ENCODE results near the gene NEURL1B. TPM values are rescaled to one million over a fixed set of nuclear protein-coding genes. Genes with fewer than 3 reads are reported as not detected.
A peak's percentile ranks its signal among the peaks of the same experiment; 100 is the strongest.
"Not testable (repeated sequence)": the region's sequence is repeated elsewhere in the genome, so short reads cannot be mapped to it uniquely, and the experiment has no call there.

Gene NEURL1B
- total and polyA plus RNA-seq, 4 donors = 1.9 to 65.8 (median 24.8) TPM

DNA sequence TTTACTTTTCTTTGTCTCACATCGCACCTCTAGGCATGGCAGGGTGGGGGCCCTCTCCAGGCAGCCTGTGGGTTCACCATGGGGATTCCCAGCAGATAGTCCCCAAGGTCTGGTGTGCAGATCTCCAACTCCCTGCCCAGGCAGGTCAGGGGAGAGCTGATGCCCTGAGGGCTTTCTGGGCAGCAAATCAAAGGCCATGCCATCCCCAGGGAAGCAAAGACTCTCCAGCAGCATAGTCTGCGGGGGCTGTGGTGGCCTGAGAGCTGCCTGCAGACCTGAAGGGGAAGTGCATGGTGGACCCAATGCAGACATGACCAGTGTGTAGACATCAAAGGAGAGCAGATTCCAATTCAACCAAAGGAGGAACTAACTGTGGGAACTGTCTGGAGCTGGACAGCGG is 7.7 kb downstream of the NEURL1B start:
- ATAC-seq (ENCODE audit: low FRiP score) (no peak), DNase-seq (peak; percentile 18 to 39)
- H3K9me3 ChIP-seq (ENCODE audit: control insufficient read depth, low read length) = no peaks in the 10 kb centered on the region
- no peaks in the 10 kb centered on the region for H3K27me3 ChIP-seq (ENCODE audit: control insufficient read depth in 1 of 2, insufficient read depth in 2 of 2, low read length in 1 of 2)
- intact Hi-C loops (cut with DNase I) = no loop called here
- WGBS, 2 donors = 88 to 91% methylated on average over 3 of the region's 3 CpGs
- H3K27ac ChIP-seq (ENCODE audit: low read depth in 1 of 2, low read length in 2 of 2) = no peak overlapping the region
- no peaks in the 10 kb centered on the region for H3K36me3 ChIP-seq (ENCODE audit: control insufficient read depth in 1 of 2, insufficient read depth in 2 of 2, low read length in 1 of 2)
- no peaks in the 10 kb centered on the region for H3K4me1 ChIP-seq (ENCODE audit: control insufficient read depth in 1 of 2, insufficient read depth in 2 of 2, low read length in 2 of 2)
- H3K4me3 ChIP-seq (ENCODE audit: low read length in 2 of 2) = no peak overlapping the region

DNA sequence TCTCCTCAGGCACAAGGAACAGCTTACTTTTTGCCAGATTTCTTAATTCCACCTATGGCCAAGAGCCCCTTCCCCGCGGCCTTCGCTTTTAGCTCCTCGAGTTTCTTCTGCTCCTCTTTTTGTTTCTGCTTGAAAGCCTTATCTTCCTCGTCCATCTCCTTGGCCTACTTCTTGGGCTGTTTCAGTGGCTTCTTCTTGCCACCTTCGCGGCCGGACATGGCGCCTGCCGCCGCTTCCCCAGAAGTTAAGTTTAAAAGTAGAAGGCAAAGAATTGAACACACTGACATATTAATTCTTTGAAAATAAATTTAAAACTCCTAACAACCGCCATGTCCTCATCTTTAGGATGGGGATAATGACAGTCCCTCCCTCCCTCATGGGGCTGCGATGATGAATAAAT is 15.4 kb downstream of the NEURL1B start:
- DNase-seq = peak; percentile 9 to 54
- H3K27ac ChIP-seq (ENCODE audit: low read depth in 1 of 2, low read length in 2 of 2); H3K9me3 ChIP-seq (ENCODE audit: control insufficient read depth, low read length); H3K36me3 ChIP-seq (ENCODE audit: control insufficient read depth in 1 of 2, insufficient read depth in 2 of 2, low read length in 1 of 2); H3K4me1 ChIP-seq (ENCODE audit: control insufficient read depth in 1 of 2, insufficient read depth in 2 of 2, low read length in 2 of 2); H3K4me3 ChIP-seq (ENCODE audit: low read length in 2 of 2); H3K27me3 ChIP-seq (ENCODE audit: control insufficient read depth in 1 of 2, insufficient read depth in 2 of 2, low read length in 1 of 2); ATAC-seq (ENCODE audit: low FRiP score); intact Hi-C loops (cut with DNase I): not testable (repeated sequence)
- WGBS, 2 donors = 98% methylated on average over 13 of the region's 13 CpGs

DNA sequence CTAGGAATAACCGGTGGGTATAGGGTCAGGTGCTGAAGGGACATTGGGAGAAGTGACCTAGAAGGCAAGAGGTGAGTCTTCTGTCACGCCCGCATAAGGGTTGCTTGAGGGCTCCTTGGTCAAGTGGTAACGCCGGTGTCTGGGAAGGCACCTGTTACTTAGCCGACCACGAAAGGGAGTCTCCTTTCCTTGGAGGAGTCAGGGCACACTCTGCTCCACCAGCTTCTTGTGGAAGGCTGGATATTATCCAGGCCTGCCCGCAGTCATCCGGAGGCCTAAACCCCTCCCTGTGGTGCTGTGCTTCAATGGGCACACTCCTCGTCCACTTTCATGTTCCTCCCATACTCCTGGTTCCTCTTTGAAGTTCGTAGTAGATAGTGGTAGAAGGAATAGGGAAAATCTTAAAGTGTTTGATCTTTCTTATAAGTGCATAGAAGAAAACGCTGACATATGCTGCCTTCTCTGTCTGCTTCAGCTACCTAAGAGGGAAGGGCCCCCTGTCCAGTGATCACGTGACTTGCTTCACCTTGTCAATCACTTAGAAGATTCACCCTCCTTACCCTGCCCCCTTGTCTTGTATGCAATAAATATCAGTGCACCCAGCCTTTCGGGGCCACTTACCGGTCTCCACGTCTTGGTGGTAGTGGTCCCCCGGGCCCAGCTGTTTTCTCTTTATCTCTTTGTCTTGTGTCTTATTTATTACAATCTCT is 16.6 kb downstream of the NEURL1B start:
- 89 to 95% methylated on average over 17 of the region's 17 CpGs for WGBS, 2 donors
- ATAC-seq (ENCODE audit: low FRiP score); intact Hi-C loops (cut with DNase I); H3K4me1 ChIP-seq (ENCODE audit: control insufficient read depth in 1 of 2, insufficient read depth in 2 of 2, low read length in 2 of 2); H3K9me3 ChIP-seq (ENCODE audit: control insufficient read depth, low read length); H3K36me3 ChIP-seq (ENCODE audit: control insufficient read depth in 1 of 2, insufficient read depth in 2 of 2, low read length in 1 of 2); H3K27ac ChIP-seq (ENCODE audit: low read depth in 1 of 2, low read length in 2 of 2); H3K27me3 ChIP-seq (ENCODE audit: control insufficient read depth in 1 of 2, insufficient read depth in 2 of 2, low read length in 1 of 2); H3K4me3 ChIP-seq (ENCODE audit: low read length in 2 of 2): not testable (repeated sequence)
- DNase-seq = peak in 1 of 2 donors; percentile 22

GRCh38 chr5:172658391-172658790 is 17.3 kb downstream of the NEURL1B start:
- no peak overlapping the region for H3K4me3 ChIP-seq (ENCODE audit: low read length in 2 of 2)
- DNase-seq = peak in 1 of 2 donors; percentile 51
- intact Hi-C loops (cut with DNase I) = no loop called here
- WGBS, 2 donors = 84 to 89% methylated on average over 8 of the region's 8 CpGs
- no peaks in the 10 kb centered on the region for H3K9me3 ChIP-seq (ENCODE audit: control insufficient read depth, low read length)
- no peaks in the 10 kb centered on the region for H3K27me3 ChIP-seq (ENCODE audit: control insufficient read depth in 1 of 2, insufficient read depth in 2 of 2, low read length in 1 of 2)
- no peak for ATAC-seq (ENCODE audit: low FRiP score)
- peak overlapping the region in 1 of 2 donors; percentile 45 for H3K27ac ChIP-seq (ENCODE audit: low read depth in 1 of 2, low read length in 2 of 2)
- H3K36me3 ChIP-seq (ENCODE audit: control insufficient read depth in 1 of 2, insufficient read depth in 2 of 2, low read length in 1 of 2) = no peaks in the 10 kb centered on the region
- H3K4me1 ChIP-seq (ENCODE audit: control insufficient read depth in 1 of 2, insufficient read depth in 2 of 2, low read length in 2 of 2) = no peaks in the 10 kb centered on the region

DNA sequence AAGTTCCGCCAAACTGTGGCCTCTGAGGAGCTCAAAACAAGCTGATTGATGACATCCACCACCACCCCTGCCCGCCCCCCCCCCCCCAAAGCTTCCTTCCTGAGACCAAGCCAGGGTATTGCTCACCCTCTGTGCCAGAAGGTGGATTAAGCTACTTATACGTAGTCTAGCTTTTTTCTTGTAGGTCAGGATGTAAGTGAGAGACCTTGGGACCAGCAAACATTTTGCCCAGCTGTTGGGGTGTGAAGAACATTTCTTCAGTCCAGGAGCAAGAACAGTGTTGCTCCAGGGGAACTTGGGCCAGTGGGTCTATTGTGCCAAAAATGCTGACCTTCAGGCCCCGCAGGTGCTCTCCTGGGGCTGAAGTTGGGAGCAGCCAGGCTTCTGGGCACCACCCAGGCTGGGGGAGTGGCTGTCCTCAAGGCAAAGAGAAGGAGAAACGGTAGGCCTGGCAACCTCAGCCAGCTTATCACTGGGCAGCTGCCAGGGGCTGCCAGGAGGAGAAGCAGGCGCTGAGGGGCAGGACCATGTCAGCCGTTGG is 18.0 kb downstream of the NEURL1B start:
- intact Hi-C loops (cut with DNase I) = no loop called here
- H3K36me3 ChIP-seq (ENCODE audit: control insufficient read depth in 1 of 2, insufficient read depth in 2 of 2, low read length in 1 of 2) = no peaks in the 10 kb centered on the region
- H3K27ac ChIP-seq (ENCODE audit: low read depth in 1 of 2, low read length in 2 of 2) = peak overlapping the region in 1 of 2 donors; percentile 61
- 16 to 23% methylated on average over 6 to 7 of the region's 7 CpGs for WGBS, 2 donors
- H3K27me3 ChIP-seq (ENCODE audit: control insufficient read depth in 1 of 2, insufficient read depth in 2 of 2, low read length in 1 of 2) = no peaks in the 10 kb centered on the region
- DNase-seq (peak; percentile 79 to 84), ATAC-seq (ENCODE audit: low FRiP score) (peak; percentile 74)
- no peak overlapping the region for H3K4me3 ChIP-seq (ENCODE audit: low read length in 2 of 2)
- H3K4me1 ChIP-seq (ENCODE audit: control insufficient read depth in 1 of 2, insufficient read depth in 2 of 2, low read length in 2 of 2) = no peaks in the 10 kb centered on the region
- no peaks in the 10 kb centered on the region for H3K9me3 ChIP-seq (ENCODE audit: control insufficient read depth, low read length)

GRCh38 chr5:172659570-172659908 is 18.5 kb downstream of the NEURL1B start:
- peak overlapping the region in 1 of 2 donors; percentile 61 for H3K27ac ChIP-seq (ENCODE audit: low read depth in 1 of 2, low read length in 2 of 2)
- no peaks in the 10 kb centered on the region for H3K9me3 ChIP-seq (ENCODE audit: control insufficient read depth, low read length)
- DNase-seq = no peak
- no peaks in the 10 kb centered on the region for H3K27me3 ChIP-seq (ENCODE audit: control insufficient read depth in 1 of 2, insufficient read depth in 2 of 2, low read length in 1 of 2)
- H3K4me3 ChIP-seq (ENCODE audit: low read length in 2 of 2) = no peak overlapping the region
- no peak for ATAC-seq (ENCODE audit: low FRiP score)
- no peaks in the 10 kb centered on the region for H3K36me3 ChIP-seq (ENCODE audit: control insufficient read depth in 1 of 2, insufficient read depth in 2 of 2, low read length in 1 of 2)
- no peaks in the 10 kb centered on the region for H3K4me1 ChIP-seq (ENCODE audit: control insufficient read depth in 1 of 2, insufficient read depth in 2 of 2, low read length in 2 of 2)
- intact Hi-C loops (cut with DNase I) = no loop called here

- intact Hi-C loops (cut with DNase I) = loop anchor here in 1 of 2 donors (10.0 kb wide), 1 partner anchor 185 kb away; no protein-coding TSS in a partner anchor
Observed at GRCh38 chr5:172659909-172660628, 19.0 kb downstream of the NEURL1B start.

GRCh38 chr5:172660974-172661373 is 19.9 kb downstream of the NEURL1B start:
- peak overlapping the region in 1 of 2 donors; percentile 14 for H3K27ac ChIP-seq (ENCODE audit: low read depth in 1 of 2, low read length in 2 of 2)
- H3K4me1 ChIP-seq (ENCODE audit: control insufficient read depth in 1 of 2, insufficient read depth in 2 of 2, low read length in 2 of 2) = no peaks in the 10 kb centered on the region
- no peaks in the 10 kb centered on the region for H3K27me3 ChIP-seq (ENCODE audit: control insufficient read depth in 1 of 2, insufficient read depth in 2 of 2, low read length in 1 of 2)
- no peaks in the 10 kb centered on the region for H3K36me3 ChIP-seq (ENCODE audit: control insufficient read depth in 1 of 2, insufficient read depth in 2 of 2, low read length in 1 of 2)
- H3K9me3 ChIP-seq (ENCODE audit: control insufficient read depth, low read length) = no peaks in the 10 kb centered on the region
- intact Hi-C loops (cut with DNase I) = loop anchor here in 1 of 2 donors (10.0 kb wide), 1 partner anchor 186 kb away; no protein-coding TSS in a partner anchor
- H3K4me3 ChIP-seq (ENCODE audit: low read length in 2 of 2) = no peak overlapping the region
- ATAC-seq (ENCODE audit: low FRiP score) (no peak), DNase-seq (no peak)
- WGBS, 2 donors = 95 to 99% methylated on average over 3 of the region's 3 CpGs

More at GRCh38 chr5:172659909-172660628, 19.0 kb downstream of the NEURL1B start:
- DNase-seq (peak; percentile 94), ATAC-seq (ENCODE audit: low FRiP score) (peak; percentile 86)
- H3K27ac ChIP-seq (ENCODE audit: low read depth in 1 of 2, low read length in 2 of 2) = peak overlapping the region in 1 of 2 donors; percentile 61
- no peaks in the 10 kb centered on the region for H3K4me1 ChIP-seq (ENCODE audit: control insufficient read depth in 1 of 2, insufficient read depth in 2 of 2, low read length in 2 of 2)
- 6% methylated on average over 18 of the region's 18 CpGs for WGBS, 2 donors
- no peaks in the 10 kb centered on the region for H3K9me3 ChIP-seq (ENCODE audit: control insufficient read depth, low read length)
- no peaks in the 10 kb centered on the region for H3K27me3 ChIP-seq (ENCODE audit: control insufficient read depth in 1 of 2, insufficient read depth in 2 of 2, low read length in 1 of 2)
- H3K36me3 ChIP-seq (ENCODE audit: control insufficient read depth in 1 of 2, insufficient read depth in 2 of 2, low read length in 1 of 2) = no peaks in the 10 kb centered on the region
- H3K4me3 ChIP-seq (ENCODE audit: low read length in 2 of 2) = no peak overlapping the region
